Esophagus (tissue), 2 donors: Measurements from ENCODE around the gene FSD2. TPM values are rescaled to one million over a fixed set of nuclear protein-coding genes. Genes with fewer than 3 reads are reported as not detected.

Experiments used
- polyA plus RNA-seq, 2 donors: library from polyadenylated mRNA; stranded (reverse); fragments of 200-250 nt; gene quantifications; one replicate each; pipeline ENCODE4 v1.2.3, GENCODE V29; 2013
- donor health status: healthy with polysubstance abuse.
- donor health status: Bipolar disorder and iron deficiency.

The FSD2 gene
- polyA plus RNA-seq, 2 donors = 0.01 to 0.12 TPM

Other genes starting within 250 kb of the FSD2 start
- gene CPEB1, start 158.7 kb downstream of the FSD2 start, polyA plus RNA-seq = under 1 TPM; 0.41 to 0.79 TPM
- gene AP3B2, start 96.2 kb downstream of the FSD2 start, polyA plus RNA-seq = 1 to 10 TPM; 1.1 to 2.8 TPM
- 1 to 10 TPM; 4.1 to 4.5 TPM for gene WHAMM, start 3.6 kb upstream of the FSD2 start, polyA plus RNA-seq
- 10 to 100 TPM; 13.8 to 23.0 TPM for gene HOMER2, start 146.7 kb upstream of the FSD2 start, polyA plus RNA-seq
- 10 to 100 TPM; 26.3 to 28.2 TPM for gene RAMAC, start 180.1 kb upstream of the FSD2 start, polyA plus RNA-seq
- gene C15orf40, start 205.6 kb upstream of the FSD2 start, polyA plus RNA-seq = 10 to 100 TPM; 17.0 to 19.5 TPM